Mesenteric fat pad (tissue), 1 donor: ENCODE results near the gene KDM5B. TPM values are rescaled to one million over a fixed set of nuclear protein-coding genes. Genes with fewer than 3 reads are reported as not detected.
"Not testable (repeated sequence)": the region's sequence is repeated elsewhere in the genome, so short reads cannot be mapped to it uniquely, and the experiment has no call there.

ENCODE experiments used
- DNase-seq: peaks from one replicate; pipeline ENCODE4 v3.0.0-alpha.2; 2020; ENCODE audit warnings: low spot score
- total RNA-seq: library from RNA; stranded (reverse); fragmentation: NEBNext Ultra II Directional; extraction: Animal tissue kit (Norgen Biotek cat#: 25700); gene quantifications from one replicate; pipeline ENCODE4 v1.2.1, GENCODE V29; 2021
- donor health status: DM: yes; HTN: yes; CAD: no.

Gene KDM5B
- total RNA-seq, 1 donor from 2014 or later, result 33.4 TPM

DNA sequence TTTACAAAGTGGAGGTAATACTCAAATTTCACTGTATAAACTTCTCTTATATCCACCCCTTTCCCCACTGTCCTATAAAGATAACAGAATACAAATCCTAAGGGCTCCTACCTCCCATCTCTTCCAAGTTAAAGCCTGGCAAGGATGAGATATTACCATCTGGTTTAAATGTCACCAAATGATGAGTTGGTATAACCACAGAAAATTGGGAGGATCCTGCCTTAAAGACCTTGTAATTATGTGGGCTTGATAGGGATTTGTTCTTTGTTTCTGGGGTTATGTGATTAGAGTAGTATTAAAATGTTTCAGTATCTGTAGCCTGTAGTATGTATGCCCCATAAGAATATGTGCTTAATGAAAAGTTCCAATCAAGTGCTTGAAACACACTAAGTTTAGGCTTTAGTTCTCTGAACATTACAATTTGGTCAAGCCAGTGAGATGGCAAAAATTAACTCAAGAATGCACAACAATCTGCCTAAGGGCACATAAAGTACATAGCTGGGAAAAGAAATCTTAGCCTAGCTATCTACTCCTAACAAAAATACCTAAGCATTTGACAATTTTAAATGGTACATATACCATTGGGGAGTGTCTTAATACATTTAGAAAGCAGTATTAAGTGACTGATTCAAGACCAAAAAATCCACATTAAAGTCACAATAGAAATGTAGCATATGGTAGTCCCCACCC lies 14.0 kb downstream of the KDM5B start:
- DNase-seq, result no peak

DNA sequence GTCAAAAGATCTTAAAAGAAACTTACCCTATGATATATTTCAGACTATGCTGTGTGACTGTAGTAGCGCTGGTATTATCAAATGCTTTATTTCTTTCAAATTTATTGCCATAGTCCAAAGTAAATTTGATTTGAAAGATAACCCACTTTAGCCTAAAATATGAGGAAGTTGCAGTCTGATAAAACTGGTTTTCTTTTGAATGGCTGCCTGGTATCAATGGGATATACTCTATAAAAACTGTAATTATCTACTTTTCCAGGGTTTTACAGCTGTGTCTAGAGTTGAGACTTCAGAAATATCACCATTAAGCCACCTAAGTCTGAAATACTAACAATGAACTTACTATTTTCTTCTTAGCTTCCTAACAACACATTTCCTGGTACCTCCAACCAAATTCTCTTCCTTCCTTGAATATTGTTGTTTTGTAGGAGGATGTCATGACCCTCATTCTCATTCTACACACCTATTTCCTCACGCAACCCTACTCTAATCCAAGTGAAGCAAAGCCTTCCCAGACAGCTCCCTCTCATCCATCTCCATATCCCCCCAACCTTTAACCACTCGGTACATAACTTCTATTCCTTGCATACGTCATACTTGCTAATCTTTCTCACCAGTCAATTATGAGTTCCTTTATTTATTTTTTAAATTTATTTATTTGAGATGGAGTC lies 17.0 kb downstream of the KDM5B start:
- no peak for DNase-seq

DNA sequence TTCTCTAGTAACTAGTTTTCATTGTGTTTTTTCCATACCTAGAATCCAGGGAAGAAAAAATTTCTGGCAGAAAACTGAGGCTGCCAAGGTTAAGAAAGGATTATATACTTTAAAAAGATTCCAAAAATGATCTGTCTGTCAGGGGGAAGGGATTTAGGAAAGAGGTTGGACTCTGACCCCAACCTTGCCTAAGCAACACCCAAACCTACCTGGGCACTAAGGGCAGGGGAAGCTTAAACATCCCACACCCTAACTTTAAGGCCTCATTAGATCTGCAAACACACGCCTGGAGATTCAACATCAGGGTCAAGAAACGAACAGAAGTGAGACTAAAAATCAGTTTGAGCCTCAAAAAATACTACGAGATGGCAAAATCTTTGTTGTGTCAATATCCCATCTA lies 19.4 kb downstream of the KDM5B start:
- DNase-seq, result no peak

DNA sequence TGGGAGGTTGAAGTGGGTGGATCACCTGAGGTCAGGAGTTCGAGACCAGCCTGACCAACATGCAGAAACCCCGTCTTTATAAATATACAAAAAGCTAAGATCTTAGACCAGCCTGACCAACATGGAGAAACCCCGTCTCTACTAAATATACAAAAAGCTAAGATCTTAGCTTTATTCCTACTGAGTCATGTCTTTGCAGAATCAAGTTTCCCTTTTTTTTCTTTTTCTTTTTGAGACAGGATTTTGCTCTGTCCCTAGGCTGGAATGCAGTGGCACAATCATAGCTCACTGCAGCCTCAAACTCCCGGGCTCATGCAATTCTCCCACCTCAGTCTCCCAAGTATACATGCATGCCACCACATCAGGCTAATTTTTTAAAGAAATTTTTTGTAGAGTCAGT lies 21.4 kb downstream of the KDM5B start:
- no peak for DNase-seq

DNA sequence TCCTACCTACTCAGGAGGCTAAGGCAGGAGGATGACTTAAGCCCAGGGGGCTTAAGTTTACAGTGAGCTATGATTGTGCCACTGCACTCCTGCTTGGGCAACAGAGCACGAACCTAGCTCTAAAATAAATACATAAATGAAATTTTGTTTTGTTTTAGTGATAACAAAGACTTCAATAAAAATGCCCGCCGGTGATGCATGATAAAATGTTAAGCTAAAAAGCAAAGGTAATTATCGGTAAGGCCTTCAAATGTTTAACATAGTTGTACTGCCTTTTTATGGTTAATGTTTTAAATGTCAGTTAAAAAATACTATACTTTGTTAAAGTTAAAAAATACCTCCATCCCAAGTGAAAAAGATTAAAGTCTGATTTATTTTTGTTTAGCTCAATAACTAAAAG lies 27.0 kb downstream of the KDM5B start:
- no peak for DNase-seq

DNA sequence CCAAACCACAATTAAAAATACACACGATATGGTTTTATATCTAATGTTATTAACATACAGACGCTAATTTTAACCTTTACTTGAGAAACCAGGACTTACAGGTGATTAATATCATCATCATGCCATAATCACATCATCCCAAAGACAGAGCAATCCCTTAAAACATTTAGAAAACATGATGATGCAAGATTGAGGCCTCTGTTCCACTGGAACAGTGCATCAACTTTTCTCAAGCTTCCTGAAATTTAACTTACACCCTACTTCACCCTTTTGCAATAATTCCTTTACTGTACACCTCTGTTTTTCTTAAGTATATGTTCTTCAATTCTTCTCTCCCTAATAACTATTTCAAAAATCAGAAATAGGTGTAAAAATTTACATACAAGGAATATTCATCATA lies 38.1 kb downstream of the KDM5B start:
- no peak for DNase-seq

DNA sequence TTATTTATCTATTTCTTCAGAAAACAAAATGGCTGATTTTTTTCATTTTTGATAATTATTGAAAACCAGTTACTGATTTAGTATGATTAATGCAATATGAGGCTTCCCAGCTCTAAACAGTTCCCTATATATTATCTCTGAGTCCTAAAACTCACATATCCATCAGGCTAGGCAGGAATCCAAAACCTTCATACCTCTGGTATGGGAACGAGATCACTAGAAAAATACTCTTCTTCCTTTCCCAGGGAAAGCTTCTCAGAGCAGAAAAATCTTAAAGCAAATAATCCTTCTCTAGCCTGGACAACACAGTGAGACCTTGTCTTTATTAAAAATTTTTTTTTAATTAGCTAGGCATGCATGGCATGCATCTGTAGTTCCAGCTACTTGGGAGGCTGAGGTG lies 42.5 kb downstream of the KDM5B start:
- no peak for DNase-seq

DNA sequence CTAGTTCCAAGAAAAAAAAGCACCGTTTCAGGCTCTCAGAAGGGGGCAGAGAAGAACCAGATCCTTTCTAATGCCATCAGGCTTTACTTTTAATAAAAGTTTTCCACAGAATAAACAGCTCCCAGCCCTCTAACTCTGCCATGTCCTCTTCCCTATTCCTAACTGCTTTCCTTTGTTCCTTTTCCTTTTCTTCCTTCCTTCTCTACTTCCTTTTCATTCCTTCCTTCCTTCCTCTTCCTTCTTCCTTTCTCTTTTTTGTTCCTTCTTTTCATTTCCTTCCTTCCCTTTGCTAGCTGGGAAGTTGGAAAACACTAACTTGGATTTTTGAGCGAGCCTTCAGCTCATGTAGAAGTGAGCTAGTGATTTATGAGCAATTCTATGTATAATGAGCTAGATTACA lies 46.2 kb downstream of the KDM5B start:
- no peak for DNase-seq

DNA sequence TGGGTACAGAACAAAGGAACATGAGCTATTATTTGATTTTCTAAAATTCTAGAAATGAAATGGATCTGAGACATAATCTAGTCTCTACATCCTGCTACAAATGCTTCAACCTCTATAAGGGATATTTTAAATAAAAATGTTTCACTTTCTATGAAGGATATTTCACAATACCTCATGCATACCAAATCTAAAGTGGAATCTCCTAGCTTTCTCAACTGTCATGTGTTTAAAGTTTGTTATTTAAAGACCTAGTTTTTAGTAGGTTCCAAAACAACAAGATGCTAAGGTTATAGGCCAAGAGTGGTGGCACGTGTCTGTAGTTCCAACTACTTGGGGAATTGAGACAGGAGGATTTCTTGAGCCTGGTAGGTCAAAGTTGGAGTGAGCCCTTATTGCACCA lies 47.6 kb downstream of the KDM5B start:
- no peak for DNase-seq

DNA sequence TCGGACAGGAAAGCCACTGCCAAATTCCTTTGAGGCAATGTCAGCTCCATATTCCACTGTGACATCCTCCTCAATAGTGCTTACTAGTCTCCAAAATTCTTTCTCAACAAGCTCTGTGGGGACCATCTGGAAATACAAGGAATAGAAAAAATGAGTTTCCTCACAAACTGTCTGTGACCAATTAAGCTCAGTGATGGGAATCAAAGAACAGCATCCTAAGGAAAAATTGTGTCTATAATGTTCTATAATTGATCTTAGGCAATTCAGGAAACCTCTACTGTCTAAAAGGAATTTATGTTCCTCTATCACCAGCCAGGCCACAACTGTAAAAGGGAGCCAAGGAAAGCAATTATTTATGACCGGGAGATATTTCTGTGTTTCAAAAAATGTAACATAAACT lies 51.8 kb downstream of the KDM5B start:
- DNase-seq, result no peak

DNA sequence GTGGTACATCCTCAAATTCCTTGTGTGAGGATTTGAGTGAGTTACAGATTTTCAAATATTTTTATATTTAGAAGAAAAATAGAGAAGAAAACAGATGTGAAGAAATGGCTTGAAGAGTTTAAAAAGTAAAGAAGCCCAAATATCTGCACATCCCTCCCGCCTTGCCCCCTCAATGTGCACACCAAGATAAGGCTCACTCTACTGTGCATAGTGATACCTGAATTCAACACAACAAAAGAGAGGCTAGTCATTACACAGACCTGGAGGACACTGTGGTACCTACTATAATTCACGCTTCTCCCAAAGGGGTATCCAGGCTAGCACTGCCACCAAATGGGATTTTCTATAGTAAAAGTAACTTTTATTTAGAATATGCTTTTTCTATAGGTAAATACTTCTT lies 53.9 kb downstream of the KDM5B start:
- DNase-seq, result no peak

DNA sequence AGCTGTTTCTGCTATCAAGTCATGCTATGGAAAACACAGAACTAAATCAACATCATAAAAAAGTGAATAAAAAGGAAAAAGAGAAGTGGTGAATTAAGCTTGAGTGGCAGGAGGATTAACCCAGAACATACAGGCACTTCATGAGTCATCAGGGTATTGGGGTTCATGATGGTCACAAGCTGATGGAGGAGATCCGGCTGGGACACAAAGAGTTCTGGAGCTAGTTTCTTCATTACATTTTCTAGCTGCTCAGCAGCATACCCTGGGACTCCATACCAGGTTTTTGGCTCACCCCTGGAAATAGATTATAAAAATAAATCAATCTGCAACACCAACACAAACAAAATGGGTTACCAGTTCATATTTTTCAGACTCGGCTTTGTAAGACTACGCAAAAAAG lies 55.4 kb downstream of the KDM5B start:
- DNase-seq, result no peak

DNA sequence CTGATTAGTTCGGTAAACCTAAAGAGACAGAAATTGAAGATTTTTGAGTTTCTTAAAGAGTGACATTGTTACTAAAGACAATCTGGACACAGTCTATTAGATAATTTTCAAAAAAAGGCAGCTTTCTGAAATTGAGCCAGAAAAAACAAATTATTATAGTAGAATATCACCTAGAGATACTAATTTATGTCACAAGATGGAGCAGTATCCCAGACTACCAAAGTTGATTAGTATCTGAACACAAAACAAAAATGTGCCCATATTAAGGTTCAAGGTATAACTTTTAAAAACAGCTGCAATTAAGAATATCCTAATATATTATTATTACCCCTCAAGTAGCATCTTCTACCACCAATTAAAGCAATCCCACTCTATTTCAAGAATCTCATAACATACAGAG lies 57.5 kb downstream of the KDM5B start:
- no peak for DNase-seq

DNA sequence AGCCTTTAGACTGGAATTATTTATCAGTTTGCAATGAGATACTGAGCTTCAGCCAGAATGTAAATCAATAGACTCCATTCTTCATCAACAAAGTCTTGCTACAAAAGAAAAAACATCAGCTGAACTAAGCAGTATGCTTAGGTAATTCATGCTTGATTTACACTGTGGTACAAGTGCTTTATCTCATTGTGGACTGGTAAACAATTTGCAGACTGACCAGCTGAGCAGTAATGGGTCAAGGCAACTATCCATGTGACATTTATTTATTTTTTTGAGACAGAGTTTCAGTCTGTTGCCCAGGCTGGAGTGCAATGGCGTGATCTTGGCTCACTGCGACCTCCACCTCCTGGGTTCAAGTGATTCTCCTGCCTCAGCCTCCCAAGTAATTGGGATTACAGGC lies 58.2 kb downstream of the KDM5B start:
- no peak for DNase-seq

DNA sequence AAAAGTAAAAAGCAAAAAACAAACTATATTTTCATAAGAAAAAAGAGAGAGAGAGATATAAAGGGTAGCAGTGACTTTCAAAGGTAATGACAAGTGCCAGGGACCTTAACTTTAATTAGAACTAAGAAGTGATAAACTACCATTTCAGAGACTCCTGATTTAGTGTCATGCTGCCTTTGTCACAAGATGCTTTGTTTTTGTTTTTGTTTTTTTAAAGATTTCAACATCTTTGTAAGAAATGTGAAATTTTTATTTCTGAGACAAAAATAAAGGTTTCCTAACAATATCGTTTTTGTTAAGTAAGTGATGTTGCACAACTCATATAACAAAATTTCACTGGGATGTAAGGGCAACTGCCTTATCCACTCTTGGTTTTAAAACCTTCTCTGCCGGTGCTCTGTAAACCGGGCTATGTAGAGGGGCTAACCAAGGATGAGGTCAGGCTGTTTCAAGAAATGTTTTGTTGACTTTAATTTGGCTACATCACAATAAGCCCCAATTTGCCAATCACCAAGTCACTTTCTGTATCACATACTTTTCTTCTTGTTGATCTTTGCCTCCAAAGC lies 62.8 kb downstream of the KDM5B start:
- no peak for DNase-seq

DNA sequence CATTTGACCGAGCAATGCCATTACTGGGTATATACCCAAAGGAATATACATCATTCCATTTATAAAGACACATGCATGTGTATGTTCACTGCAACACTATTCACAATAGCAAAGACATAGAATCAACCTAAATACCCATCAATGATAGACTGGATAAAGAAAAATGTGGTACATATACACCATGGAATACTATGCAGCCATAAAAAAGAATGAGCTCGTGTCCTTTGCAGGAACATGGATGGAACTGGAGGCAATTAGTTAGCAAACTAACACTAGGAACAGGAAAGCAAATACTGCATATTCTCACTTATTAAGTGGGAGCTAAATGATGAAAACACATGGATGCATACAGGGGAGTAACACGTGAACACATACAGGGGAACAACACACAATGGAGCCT lies 63.5 kb downstream of the KDM5B start:
- DNase-seq, result not testable (repeated sequence)

DNA sequence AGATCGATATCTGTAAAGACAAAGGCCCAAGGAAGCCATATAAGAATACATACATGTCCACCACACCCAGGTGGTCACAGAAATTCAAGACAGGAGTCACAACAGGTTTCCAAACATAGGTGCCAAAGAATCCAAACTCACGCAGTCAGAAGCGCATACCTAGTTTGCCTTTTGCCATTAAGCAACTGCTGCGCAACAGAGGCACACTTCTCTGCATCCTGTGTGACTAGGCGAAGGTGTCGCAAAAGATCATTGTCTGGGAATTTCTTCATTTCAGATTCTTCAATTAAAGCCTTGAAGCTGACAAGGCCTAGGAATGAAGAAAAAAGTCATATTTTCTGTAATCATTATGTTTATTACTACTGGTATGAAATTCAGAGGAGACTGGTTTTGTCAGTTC lies 65.7 kb downstream of the KDM5B start:
- no peak for DNase-seq

DNA sequence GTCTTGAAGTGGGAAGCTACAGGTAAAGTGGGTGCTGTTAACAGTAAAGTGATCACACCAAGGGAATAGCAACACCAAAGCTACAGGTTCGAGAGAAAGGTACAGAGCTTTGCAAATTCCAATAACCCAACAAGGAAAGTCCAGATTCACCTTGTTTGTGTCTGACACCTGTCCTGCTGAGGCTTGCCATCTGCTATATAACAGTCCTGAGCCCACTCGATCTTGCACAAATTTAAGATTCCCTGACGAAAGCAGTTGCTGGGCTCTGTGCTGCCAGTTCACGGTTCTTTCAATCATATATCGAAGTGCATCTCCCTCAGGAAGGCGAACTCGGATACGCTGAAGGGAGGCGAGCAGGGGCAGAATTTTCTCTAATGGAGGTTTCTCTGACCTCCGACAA lies 75.0 kb downstream of the KDM5B start:
- DNase-seq, result no peak

DNA sequence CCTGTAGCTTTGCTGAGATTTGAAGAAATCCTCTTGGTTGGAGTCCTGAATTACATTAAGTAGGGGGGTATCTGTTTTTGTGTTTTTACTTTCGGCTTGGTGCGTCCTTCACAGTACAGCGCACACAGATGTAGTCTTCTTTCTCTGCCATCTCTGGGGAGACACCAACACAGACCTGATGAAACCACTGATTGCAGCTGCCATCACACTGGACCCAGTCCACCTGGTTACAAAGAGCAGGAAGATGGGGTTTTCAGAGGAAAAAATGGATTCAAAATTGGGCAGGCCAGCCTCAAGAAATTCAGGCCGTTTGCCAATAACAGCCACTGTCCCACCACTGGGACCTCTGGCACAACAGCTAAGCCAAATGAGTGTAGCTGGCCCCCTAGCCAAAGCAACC lies 79.3 kb downstream of the KDM5B start:
- no peak for DNase-seq

DNA sequence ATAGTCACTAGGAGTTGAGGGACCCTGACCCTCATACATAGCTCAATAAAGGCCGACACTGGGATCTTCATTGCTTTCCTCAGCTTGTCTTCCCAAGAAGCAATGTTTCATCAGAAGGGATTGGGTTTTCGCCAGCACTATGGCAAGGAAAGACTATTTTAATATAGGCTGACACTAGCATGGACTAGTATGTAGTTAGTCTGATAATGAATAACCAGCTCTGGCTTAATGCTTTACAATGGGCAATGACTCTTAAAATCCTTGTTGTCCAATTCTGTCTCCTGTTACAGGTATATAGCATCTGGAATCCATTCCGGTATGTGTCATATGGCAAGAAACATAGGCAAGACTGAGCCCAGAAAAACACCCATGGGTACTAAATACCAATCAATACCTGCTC lies 82.7 kb downstream of the KDM5B start:
- DNase-seq, result no peak

DNA sequence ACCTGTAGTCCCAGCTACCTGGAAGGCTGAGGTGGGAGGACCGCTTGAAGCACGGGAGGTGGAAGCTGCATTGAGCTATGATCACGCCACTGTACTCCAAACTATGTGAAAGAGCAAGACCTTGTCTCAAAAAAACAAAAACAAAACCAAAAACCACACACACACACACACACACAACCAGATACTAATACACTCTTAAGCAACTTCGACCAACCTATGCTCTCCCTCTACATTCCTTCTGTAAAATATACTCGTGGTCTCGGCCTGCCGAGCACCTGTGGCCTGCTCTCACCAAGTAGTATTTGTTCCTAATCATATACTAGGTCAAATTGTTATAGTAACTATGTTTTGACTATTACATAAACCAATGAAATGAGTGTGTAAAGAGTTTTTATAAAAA lies 84.5 kb downstream of the KDM5B start:
- DNase-seq, result no peak

DNA sequence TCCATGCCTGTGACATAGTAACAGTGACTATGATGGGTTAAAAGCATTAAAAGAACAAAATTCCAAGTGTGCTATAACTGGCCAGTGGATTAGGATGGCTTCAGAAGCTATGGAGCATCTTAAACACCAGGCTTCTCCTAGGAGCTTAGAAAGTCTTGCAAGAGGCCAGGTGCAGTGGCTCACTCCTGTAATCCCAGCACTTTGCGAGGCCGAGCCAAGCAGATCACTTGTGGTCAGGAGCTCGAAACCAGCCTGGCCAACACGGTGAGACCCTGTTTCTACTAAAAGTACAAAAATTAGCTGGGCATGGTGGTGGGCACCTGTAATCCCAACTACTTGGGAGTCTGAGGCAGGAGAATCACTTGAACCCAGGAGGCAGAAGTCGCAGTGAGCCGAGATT lies 85.2 kb downstream of the KDM5B start:
- peak; percentile 77 for DNase-seq

DNA sequence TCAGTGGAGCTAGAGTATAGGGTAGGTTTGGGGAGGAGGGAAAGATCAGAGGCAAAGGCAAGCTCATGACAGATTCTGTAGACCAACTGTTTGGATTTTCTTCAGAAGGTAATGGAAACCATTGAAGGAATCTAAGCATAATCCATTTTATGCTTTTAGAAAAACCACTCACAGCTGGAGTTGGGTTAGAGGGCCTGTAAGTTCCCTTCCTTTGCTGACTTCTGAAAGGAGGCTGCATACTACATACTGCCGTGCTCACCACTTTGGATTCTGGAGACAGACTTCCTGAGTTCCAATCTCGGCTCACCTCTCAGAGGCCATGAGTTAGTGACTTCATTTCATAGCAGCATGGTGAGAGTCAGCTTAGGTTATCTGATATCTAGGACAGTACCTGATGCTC lies 91.6 kb downstream of the KDM5B start:
- DNase-seq, result no peak
